Stimulated activated CD8-positive, alpha-beta memory T cell treated with anti-CD3 and anti-CD28 coated beads, Interleukin-2, amount 100 ng/mL, for 48 hours (primary cell): ENCODE data around the gene SNTA1.
"Not testable (repeated sequence)": the region's sequence is repeated elsewhere in the genome, so short reads cannot be mapped to it uniquely, and the experiment has no call there.

Experiments
- DNase-seq, 2 donors: peaks; one replicate each; pipeline ENCODE4 v3.0.0-alpha.2; 2020; ENCODE audit warnings: low read depth in 2 of 2

SNTA1 gene

DNA sequence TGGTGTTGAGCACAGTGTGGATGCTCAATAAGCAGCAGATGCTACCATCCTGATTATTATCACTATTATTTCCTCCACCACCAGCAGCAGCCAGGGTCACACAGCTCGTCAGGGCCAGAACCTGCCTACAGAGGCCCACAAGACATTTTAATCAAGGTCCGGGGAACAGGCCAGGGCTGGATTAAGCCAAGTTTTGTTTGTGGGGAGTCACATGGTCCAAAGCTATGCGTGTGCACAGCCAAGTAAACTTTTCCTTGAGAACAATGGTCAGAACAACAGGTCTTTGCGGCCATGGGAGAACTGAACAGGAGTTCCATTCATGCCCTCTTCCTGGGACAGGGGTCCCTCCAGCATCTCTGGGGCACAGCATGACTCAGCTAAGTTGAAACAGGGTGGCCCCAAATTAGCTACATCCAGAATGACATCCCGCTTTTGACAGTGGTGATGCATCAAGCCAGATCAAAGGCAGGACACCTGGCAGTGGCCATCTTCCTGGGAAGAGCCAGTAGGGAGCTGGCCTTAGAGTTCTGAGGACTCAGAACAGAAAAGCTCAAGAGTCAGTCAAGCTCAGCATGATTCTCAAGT, 11.7 kb downstream of the SNTA1 start:
- no peak for DNase-seq

GRCh38 chr20:33423875-33424274, 19.7 kb downstream of the SNTA1 start:
- not testable (repeated sequence) for DNase-seq

GRCh38 chr20:33423141-33423834, 20.3 kb downstream of the SNTA1 start:
- DNase-seq, result no peak

GRCh38 chr20:33419140-33419974, 24.2 kb downstream of the SNTA1 start:
- no peak for DNase-seq

DNA sequence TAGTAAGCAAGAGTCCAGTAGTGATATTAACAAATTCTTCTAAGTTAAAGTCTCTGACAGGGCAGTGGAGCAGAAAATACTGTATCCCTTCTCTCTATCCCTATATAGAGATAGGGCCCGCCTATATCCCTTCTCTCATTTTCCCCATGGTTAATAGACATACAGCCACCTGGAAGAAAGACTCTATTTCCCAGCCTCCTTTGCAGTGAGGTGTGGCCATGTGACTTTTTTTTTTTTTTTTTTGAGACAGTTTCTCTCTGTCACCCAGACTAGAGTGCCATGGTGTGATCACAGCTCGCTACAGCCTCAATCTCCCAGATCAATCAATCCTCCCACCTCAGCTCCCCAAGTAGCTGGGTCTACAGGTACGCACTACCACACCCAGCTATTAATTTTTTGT, 25.5 kb downstream of the SNTA1 start:
- DNase-seq, result no peak

GRCh38 chr20:33415948-33416347, 27.6 kb downstream of the SNTA1 start:
- no peak for DNase-seq

- no peak for DNase-seq
Observed at GRCh38 chr20:33412484-33412838, 31.1 kb downstream of the SNTA1 start.

DNA sequence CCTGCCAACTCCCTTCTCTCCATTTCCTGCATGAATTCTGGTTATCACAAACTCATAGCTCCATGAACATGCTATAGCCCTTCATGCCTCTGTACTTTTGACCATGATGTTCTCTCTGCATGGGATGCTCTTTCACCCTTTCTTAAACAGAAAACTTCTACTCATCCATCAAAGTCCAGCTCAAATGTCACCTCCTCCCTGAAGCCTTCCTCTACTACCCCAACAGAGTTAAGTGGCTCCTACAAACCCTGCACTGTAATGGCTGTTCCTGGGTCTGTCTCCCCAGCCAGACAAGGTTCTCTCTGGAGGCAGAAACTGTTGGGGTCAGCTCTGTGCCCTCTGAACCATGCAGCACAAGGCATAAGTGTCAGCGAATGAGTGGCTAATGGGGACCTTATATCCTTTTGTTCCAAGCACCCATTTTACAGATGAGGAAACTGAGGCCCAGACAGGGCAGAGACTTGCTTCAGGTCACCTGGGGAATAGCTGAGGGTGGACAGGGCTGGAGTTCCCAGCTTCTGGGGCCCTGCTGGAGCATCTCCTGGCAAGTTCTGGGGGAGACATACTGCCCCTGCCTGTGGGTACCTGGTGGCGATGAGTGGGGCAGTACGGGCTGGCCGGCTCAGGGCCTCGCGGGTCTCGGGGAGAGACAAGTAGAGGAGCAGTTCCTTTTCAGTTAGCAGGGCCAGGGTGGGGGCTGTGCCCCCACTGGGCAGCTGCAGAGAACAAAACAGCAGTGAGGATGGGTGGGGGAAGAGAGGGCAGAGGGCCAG, 31.7 kb downstream of the SNTA1 start:
- no peak for DNase-seq

- no peak for DNase-seq
Observed at GRCh38 chr20:33411242-33411641, 32.3 kb downstream of the SNTA1 start.

DNA sequence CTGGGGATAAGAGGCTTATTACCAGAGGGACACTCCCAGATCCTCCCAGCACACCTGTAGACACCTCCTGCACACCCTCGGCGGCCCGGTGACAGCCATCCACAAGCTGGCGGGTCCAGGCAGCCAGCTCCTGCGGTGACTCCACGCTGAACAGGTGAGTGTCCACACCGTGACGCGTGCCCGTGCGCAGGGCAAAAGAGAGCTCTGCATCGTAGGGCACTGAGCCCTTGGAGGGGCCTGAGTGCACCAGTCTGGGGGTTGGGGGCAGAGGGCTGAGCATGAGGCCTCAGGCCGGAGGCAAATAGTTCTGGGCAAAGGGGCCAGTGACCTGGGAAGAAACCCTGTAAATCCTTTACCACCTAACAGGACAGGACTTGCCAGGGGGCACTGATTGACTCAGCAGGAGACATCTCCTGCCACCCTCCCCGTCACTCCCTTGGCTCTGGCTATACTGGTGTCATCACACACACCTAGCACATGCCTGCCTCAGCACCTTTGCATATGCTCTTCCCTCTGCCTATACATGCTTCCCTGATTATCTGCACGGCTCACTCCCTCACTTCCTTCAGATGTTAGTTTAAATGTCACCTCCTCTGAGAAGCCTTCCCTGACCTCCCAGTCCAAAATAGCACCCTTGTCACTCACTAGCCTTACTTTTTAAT, 33.4 kb downstream of the SNTA1 start:
- DNase-seq, result no peak

DNA sequence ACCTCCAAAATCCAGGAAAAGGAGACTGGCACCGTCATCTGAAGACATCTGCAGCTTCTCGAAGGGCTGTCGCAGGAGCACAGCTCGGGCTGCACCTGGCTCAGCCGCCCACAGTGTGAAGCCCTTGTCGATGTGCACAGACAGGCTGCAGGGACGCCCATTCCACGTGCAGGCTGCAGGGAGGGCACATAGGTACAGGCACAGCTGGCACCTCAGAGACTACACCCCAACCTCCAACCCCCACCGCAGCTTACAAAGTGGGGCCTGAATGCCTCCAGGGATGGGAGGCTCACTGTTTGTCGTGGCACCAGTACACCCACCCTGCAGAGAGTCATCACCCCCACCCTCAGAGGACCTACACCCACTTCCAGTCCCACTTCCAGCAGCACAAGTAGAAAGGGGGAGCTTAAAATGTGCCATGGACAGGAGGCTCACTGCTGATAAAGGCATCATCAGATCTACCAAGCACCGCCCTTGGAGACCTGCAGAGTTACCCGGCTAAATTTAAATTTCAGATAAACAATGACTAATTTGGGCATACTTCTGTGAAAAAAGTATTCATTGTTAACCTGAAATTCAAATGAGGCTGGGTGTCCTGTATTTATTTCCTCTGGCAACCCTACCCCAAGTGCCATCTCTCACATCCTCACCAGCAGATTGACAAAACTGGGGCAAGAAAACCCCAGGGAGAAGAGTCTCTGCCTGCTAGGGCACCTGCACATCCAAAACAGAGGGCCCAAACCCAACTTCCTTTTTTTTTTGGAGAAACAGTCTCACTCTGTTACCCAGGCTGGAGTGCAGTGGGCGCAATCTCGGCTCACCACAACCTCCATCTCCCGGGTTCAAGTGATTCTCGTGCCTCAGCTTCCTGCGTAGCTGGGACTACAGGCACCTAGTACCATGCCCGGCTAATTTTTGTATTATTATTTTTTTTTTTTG, 34.6 kb downstream of the SNTA1 start:
- DNase-seq, result no peak

GRCh38 chr20:33408313-33408712, 35.2 kb downstream of the SNTA1 start:
- DNase-seq, result no peak

DNA sequence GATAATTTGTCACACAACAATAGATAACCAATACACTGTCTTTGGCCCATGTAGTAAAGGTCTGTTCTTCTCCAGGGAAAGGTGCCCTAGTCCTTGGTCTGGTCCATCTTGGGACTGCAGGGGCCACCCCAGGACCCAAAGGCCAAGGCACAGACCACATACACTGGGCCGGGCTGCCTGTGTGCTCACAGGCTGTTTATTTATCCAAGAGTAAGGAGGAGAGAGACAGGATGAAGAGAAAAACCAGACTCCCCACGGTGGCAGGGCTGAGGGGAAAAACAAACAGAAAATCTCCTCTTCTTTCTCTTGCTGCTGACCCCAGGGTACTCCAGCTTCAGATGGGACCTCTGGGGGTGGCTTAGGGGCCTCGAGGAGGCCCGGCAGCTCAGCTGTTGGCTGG, 35.8 kb downstream of the SNTA1 start:
- no peak for DNase-seq

GRCh38 chr20:33407251-33407650, 36.3 kb downstream of the SNTA1 start:
- DNase-seq, result no peak

- no peak for DNase-seq
Observed at GRCh38 chr20:33404281-33404680, 39.3 kb downstream of the SNTA1 start.

- no peak for DNase-seq
Observed at GRCh38 chr20:33401921-33402369, 41.6 kb downstream of the SNTA1 start.

DNA sequence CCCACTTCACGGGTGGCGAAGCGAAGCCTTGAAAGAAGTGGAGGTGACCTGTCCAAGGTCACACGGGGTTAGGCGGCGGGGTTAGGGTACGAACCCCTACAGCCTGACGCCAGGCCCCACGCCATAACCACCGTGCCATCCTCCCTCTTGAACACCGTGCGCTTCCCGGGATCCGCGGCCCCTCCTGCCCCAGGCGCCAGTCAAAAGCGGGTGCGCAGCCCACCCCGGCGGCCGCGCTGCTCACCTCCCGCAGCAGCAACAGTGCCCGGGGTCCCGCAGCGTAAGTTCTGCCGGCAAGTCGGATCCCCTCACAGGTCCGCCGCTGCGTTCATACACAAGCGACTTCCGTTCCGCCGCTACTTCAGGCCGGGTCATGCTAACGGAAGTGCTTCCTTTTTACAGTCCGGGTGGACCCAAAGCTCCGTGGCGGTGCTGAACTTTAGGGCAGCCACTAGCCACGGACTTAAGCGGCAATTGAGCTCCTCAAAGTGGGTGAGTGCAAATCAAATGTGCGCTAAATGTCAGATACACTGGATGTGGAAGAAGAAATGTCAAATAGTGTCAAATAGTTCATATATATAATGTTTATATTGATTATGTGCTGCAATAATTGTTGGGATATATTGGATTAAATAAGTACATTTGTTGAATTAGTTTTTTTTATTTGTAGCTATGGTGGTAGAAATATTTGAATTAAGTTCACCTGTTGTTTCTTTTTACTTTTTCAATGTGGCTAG, 42.2 kb downstream of the SNTA1 start, which contains the start of gene CDK5RAP1:
Gene CDK5RAP1, minus strand, starts transcription at position 336 of the 737 bp plus-strand sequence. CDS start 4,455 bp downstream, outside the sequence.
- DNase-seq, result peak; percentile 68 to 80

GRCh38 chr20:33400812-33401183, 42.8 kb downstream of the SNTA1 start:
- DNase-seq, result no peak

DNA sequence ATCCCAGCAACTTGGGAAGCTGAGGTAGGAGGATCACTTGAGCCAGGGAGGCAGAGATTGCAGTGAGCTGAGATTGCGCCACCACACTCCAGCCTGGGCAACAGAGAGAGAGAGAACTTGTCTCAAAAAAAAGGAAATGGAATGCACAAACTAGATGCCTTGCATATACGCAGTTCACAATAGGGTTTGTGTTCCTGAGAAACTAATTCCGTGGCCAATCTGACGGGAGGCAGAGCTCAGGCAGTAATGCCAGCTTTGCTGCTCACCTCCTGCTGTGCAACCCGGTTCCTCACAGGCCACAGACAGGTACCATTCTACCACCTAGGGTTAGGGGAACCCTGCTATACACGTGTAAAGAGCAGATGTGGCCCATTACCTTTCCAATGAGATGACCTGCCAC, 43.6 kb downstream of the SNTA1 start:
- DNase-seq, result no peak

DNA sequence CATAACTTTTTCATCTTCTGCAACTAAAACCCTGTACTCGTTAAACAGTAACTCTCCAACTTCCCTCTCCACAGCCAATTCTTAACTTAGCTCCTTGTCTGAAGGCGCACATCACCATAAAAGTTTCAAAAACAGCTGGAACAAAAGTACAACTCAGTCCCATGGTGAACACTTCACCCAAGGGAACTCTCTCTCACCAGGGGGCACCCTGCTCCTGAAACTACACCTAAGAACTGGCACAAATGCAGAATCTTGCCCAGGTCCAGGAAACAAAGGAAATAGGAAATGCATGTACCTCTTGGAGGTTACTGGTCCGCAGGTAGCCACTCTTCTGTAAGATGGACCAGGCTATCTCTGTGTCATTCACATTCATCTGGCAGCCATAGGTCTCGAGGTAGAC, 48.8 kb downstream of the SNTA1 start:
- DNase-seq, result no peak
